Measurements from ENCODE around the gene RABGAP1L.

GRCh38 chr1:174719194-174719593 lies 559.9 kb downstream of the RABGAP1L start:
- no peak for TF ChIP-seq FOXK1 (CRISPR knock-in tag; IDR thresholded peaks at IDR 0.05)
- TF ChIP-seq CTCF (IDR thresholded peaks at IDR 0.05) = no peak
- TF ChIP-seq SMAD3 (CRISPR knock-in tag; IDR thresholded peaks at IDR 0.05; ENCODE audit: borderline replicate concordance) = no peak
- no peak for TF ChIP-seq MYBL2 (CRISPR knock-in tag; IDR thresholded peaks at IDR 0.05)
- TF ChIP-seq E2F1 (CRISPR knock-in tag; IDR thresholded peaks at IDR 0.05) = no peak
- no peak for TF ChIP-seq MLX (CRISPR knock-in tag; IDR thresholded peaks at IDR 0.05)
- TF ChIP-seq FOXP1 (CRISPR knock-in tag; IDR thresholded peaks at IDR 0.05; ENCODE audit: borderline replicate concordance) = no peak
- TF ChIP-seq PRDM15 (CRISPR knock-in tag; IDR thresholded peaks at IDR 0.05) = no peak
- no peak for TF ChIP-seq JUN (CRISPR knock-in tag; IDR thresholded peaks at IDR 0.05)
